Cardiac septum (tissue), 1 donor: ENCODE measurements around the gene TLK1. TPM values are rescaled to one million over a fixed set of nuclear protein-coding genes. Genes with fewer than 3 reads are reported as not detected.
A peak's percentile ranks its signal among the peaks of the same experiment; 100 is the strongest.

Experiments used
- DNase-seq: peaks from one replicate; pipeline ENCODE4 v3.0.0-alpha.2; 2020; ENCODE audit warnings: low spot score
- intact Hi-C: fragments of 100-400 bp; cut with DNase I; formaldehyde crosslinking; loops from one replicate; pipeline ENCODE4 v1.14.0; 2022
- long read RNA-seq: library from polyadenylated mRNA; unstranded; transcript quantifications from one replicate; pipeline ENCODE4 v2.0.0, GENCODE V29; 2021
- total RNA-seq: library from RNA; stranded (reverse); fragmentation: NEBNext Ultra II Directional; extraction: Animal tissue kit (Norgen Biotek cat#: 25700); gene quantifications from one replicate; pipeline ENCODE4 v1.2.1, GENCODE V29; 2021
- donor health status: DM: no; HTN: no; CAD: no.

The TLK1 gene
- 31.8 TPM for total RNA-seq
- long read RNA-seq, full-length matches to known transcripts: 9 of 21 reads
- long read RNA-seq, partial matches to known transcripts: 5 of 21 reads
- long read RNA-seq, other reads (novel, unspliced or antisense): 7 of 21 reads

GRCh38 chr2:171160119-171160955 is at the start of gene TLK1:
TSS of gene TLK1 (minus strand) at chr2:171160893. CDS start at chr2:171160428, 465 bp downstream.
- intact Hi-C loops: loop anchor here (1.0 to 5.0 kb wide), 5 partner anchors 73 to 364 kb away; partner anchors contain the start of gene GORASP2
- DNase-seq: peak; percentile 87

GRCh38 chr2:171210216-171210863 is 49.6 kb upstream of the TLK1 start:
- no peak for DNase-seq
- intact Hi-C loops: no loop called here

DNA sequence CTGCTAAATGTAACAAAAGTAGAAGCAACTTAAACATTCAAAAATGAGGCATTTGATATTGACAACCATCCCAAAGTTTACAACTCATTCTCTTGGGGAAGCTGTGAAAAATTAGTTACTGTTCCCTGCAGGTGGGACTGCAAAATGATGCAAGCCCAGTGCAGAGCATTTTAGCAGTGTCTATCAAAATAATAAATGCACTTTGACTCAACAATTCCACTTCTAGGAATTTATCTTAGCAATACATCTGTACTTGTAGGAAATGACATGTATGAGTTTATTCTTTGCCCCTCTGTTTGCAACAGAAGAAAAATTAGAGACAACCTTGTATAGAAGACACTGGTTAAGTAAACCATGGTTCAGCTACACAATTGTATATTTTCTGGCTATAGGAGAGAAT is 48.0 kb upstream of the TLK1 start:
- intact Hi-C loops: no loop called here
- DNase-seq: no peak

GRCh38 chr2:171206422-171207115 is 45.9 kb upstream of the TLK1 start:
- DNase-seq: no peak
- intact Hi-C loops: no loop called here

DNA sequence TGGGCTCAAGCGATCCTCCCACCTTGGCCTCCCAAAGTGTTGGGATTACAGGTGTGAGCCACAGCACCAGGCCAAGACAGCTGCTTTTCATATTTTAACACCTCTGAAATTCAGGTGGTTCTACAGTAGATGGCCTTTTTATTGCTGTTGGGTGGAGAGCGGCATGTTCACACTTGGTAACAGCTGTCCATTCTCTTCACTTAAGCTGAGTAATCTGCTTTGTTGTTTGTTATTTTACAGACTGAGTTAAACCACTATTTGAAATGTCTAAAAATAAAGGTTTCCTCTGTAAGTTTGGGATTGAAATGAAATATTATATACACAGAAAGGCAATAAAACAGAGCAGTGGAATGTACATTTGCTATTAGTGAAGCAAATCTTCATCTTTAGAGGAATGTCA is 44.9 kb upstream of the TLK1 start:
- intact Hi-C loops: no loop called here
- no peak for DNase-seq

DNA sequence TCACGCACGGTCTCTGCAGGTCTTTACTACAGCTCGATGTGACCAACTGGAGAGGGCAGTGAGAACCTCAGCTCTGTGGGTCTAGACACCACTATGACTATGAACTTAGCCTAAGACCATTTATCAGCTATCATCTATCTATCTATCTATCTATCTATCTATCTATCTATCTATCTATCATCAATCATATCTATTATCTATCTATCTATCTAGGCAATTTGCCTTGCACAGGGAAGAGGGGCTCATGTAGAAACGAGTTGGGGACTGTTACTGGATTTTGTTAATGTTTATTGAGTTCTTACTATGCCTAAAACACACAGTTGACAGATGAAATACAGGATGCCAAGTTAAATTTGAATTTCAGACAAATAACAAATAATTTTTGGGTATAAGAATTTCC is 41.1 kb upstream of the TLK1 start:
- no peak for DNase-seq
- intact Hi-C loops: no loop called here

- intact Hi-C loops: no loop called here
- no peak for DNase-seq
Observed at GRCh38 chr2:171201271-171201670, 40.6 kb upstream of the TLK1 start.

GRCh38 chr2:171200469-171200868 is 39.8 kb upstream of the TLK1 start:
- DNase-seq: no peak
- intact Hi-C loops: no loop called here

GRCh38 chr2:171191021-171191420 is 30.3 kb upstream of the TLK1 start:
- intact Hi-C loops: no loop called here
- no peak for DNase-seq

DNA sequence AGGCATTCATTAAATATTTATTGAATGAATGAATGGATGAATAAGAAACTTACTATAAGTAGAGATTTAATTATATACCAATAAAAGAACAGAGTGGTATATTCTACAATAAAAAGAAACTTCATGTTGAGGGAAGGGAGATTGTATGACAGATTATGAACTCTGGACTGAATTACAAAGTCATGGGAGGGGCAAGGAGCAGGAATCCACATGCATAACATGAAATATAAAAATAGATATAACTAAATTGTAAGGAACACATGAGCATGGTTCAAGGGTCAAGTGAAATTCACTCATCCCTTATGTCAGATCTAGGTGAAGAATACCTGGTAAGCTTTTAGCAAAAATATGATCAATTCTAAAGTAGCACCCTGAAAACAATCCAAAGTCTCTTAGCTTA is 27.1 kb upstream of the TLK1 start:
- intact Hi-C loops: no loop called here
- DNase-seq: no peak

- no peak for DNase-seq
- intact Hi-C loops: no loop called here
Observed at GRCh38 chr2:171187177-171187576, 26.5 kb upstream of the TLK1 start.

- intact Hi-C loops: no loop called here
- no peak for DNase-seq
Observed at GRCh38 chr2:171185941-171186340, 25.2 kb upstream of the TLK1 start.

GRCh38 chr2:171185165-171185818 is 24.6 kb upstream of the TLK1 start:
- DNase-seq: no peak
- intact Hi-C loops: no loop called here

DNA sequence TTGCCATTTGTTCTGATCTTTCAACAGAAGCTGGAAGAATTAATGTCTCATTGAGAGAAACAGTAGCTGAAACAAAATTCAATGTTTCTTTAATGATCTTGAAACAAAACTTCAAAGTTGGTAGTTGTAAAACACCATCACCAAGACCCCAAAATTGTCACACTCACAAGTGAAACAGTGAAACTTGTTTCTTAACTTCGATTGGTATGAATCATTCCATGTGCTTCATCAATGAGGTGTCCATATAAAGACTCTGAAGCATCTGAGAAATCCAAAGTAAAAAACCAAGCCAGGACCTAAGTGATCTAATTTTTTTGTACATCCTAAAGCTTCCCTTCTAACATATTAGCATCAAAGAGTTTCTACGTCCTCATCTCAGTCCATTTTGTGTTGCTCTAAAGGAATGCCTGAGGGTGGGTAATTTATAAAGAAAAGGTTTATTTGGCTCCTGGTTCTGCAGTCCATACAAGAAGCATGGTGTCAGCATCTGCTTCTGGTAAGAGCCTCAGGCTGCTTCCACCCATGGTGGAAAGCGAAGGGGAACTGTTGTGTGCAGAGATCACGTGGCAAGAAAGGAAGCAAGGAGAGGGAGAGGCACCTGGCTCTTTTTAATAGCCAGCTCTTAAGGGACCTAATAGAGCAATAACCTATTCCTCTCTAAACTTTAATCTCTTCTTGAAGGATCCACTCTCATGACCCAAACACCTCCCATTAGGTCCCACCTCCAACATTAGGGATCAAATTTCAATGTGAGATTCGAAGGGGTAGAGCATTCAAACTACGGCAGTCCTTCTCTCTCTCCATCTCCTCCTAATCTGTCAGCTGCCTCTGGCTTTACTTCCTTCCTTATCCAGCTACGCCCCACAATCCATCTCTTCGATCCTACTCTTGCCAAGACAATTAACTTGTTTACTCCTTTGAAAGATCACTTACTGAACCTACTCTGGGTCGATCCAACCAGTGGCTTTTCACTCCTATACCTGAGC is 20.7 kb upstream of the TLK1 start:
- intact Hi-C loops: no loop called here
- no peak for DNase-seq

DNA sequence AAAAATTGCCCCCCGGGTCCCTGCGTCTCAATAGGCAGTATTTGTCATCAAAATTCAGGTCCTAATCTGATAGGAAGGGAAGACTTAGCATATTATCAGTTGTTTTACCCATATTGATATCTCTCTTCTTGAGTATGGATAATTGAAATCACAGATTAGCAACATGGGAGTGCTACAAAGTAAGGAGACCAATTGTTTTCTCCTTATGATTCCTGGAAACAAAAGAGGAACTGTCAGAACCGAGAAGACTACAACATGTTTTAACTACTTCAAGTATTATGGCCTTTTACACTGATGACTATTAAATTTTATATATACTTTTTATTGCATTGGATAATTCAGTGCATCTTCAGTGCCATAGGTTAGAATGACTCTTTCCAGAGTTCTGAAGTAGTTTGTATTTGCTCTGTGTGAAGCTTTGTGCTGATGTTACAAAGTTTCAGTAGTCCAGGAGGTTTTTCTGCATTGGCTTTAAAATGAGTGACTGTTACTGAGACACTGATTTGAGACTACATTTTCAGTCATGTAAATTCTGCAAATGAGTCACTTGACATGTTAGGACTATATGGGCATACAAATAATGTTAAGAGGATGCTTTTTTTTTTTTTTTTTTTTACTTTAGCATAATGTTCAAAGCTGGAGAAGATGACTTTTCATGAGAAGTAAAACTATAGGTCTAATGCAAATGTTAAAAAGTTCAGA is 19.7 kb upstream of the TLK1 start:
- DNase-seq: no peak
- intact Hi-C loops: no loop called here

- no peak for DNase-seq
- intact Hi-C loops: no loop called here
Observed at GRCh38 chr2:171178993-171179392, 18.3 kb upstream of the TLK1 start.

DNA sequence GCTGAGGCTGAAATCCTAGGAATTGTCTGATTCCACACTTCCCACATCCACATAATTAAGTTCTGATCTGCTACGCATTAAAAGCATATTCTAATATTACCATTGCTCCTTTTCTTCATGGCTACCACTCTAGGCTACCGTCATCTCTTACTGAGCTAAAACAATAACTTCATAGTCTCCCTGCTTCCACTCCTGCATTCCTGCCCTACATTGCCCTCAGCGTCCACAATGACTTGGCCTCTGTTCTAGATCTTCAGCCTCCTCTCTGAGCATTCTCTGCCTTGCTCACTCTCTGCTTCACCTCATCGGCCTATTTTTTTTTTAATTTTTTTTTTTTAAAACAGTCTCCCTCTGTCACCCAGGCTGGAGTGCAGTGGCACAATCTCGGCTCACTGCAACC is 15.8 kb upstream of the TLK1 start:
- no peak for DNase-seq
- intact Hi-C loops: no loop called here

- DNase-seq: no peak
- intact Hi-C loops: no loop called here
Observed at GRCh38 chr2:171174075-171174474, 13.4 kb upstream of the TLK1 start.
